Stimulated activated CD8-positive, alpha-beta memory T cell treated with anti-CD3 and anti-CD28 coated beads, Interleukin-2, amount 100 ng/mL, for 48 hours (primary cell): ENCODE results near the gene NDUFS5.
"Not testable (repeated sequence)": the region's sequence is repeated elsewhere in the genome, so short reads cannot be mapped to it uniquely, and the experiment has no call there.

ENCODE experiments used
- DNase-seq, 2 donors: peaks; one replicate each; pipeline ENCODE4 v3.0.0-alpha.2; 2020; ENCODE audit warnings: low read depth in 2 of 2

The NDUFS5 gene

GRCh38 chr1:39063775-39064174, 37.6 kb downstream of the NDUFS5 start:
- no peak for DNase-seq

GRCh38 chr1:39065542-39065941, 39.4 kb downstream of the NDUFS5 start:
- no peak for DNase-seq

GRCh38 chr1:39068227-39068626, 42.1 kb downstream of the NDUFS5 start:
- DNase-seq: not testable (repeated sequence)

GRCh38 chr1:39071557-39071956, 45.4 kb downstream of the NDUFS5 start:
- not testable (repeated sequence) for DNase-seq

GRCh38 chr1:39076127-39076798, 50.1 kb downstream of the NDUFS5 start:
- DNase-seq: no peak

- DNase-seq: no peak
Measured at GRCh38 chr1:39076799-39077148, 50.6 kb downstream of the NDUFS5 start.

GRCh38 chr1:39080269-39080826, 54.2 kb downstream of the NDUFS5 start:
- no peak for DNase-seq

- DNase-seq: no peak
Measured at GRCh38 chr1:39080831-39081270, 54.7 kb downstream of the NDUFS5 start.

- no peak for DNase-seq
Measured at GRCh38 chr1:39081271-39082009, 55.3 kb downstream of the NDUFS5 start.

- DNase-seq: no peak
Measured at GRCh38 chr1:39082010-39082799, 56.1 kb downstream of the NDUFS5 start.

GRCh38 chr1:39082811-39083576, 56.8 kb downstream of the NDUFS5 start:
- no peak for DNase-seq

GRCh38 chr1:39084191-39084590, 58.0 kb downstream of the NDUFS5 start:
- no peak for DNase-seq
